ENCODE results near the gene ZCRB1. TPM values are rescaled to one million over a fixed set of nuclear protein-coding genes. Genes with fewer than 3 reads are reported as not detected.

The ZCRB1 gene
- total RNA-seq, 1 experiment from 2014 or later = 62.2 TPM

GRCh38 chr12:42284876-42285275 lies 41.0 kb downstream of the ZCRB1 start:
- no peaks in the 10 kb centered on the region for H3K36me3 Mint-ChIP-seq (ENCODE audit: insufficient read depth, unreplicated experiment)
- H3K4me1 Mint-ChIP-seq (ENCODE audit: insufficient read depth, unreplicated experiment) = no peaks in the 10 kb centered on the region
- ChIA-PET POLR2A (no interaction called here), CTCF (interaction anchor here (1.2 kb wide), 1 partner anchor 87 kb away, joined by 5 read pairs; no protein-coding TSS in a partner anchor)
- no peak overlapping the region for H3K4me3 Mint-ChIP-seq (ENCODE audit: unreplicated experiment)
- intact Hi-C loops (cut with micrococcal nuclease) = no loop called here
- H3K27ac Mint-ChIP-seq (ENCODE audit: low read depth, unreplicated experiment) = no peak overlapping the region
- no peaks in the 10 kb centered on the region for H3K9me3 Mint-ChIP-seq (ENCODE audit: unreplicated experiment)
- no peaks in the 10 kb centered on the region for H3K27me3 Mint-ChIP-seq (ENCODE audit: insufficient read depth, unreplicated experiment)
- peak; percentile 5 for DNase-seq (ENCODE audit: unreplicated experiment)
- BruUV-seq (replicated peaks) = no TSS peak
- TF ChIP-seq CTCF (IDR thresholded peaks at IDR 0.05; ENCODE audit: unreplicated experiment) = no peak

GRCh38 chr12:42284157-42284556 lies 41.7 kb downstream of the ZCRB1 start:
- no peak for TF ChIP-seq CTCF (IDR thresholded peaks at IDR 0.05; ENCODE audit: unreplicated experiment)
- no TSS peak for BruUV-seq (replicated peaks)
- intact Hi-C loops (cut with micrococcal nuclease) = no loop called here
- no peak overlapping the region for H3K27ac Mint-ChIP-seq (ENCODE audit: low read depth, unreplicated experiment)
- ChIA-PET CTCF (interaction anchor here (0.7 to 1.3 kb wide), 2 partner anchors 11 to 14 kb away, joined by 3 to 4 read pairs; no protein-coding TSS in a partner anchor), POLR2A (interaction anchor here (0.7 kb wide), 1 partner anchor 55 kb away, joined by 3 read pairs; no protein-coding TSS in a partner anchor)
- no peaks in the 10 kb centered on the region for H3K36me3 Mint-ChIP-seq (ENCODE audit: insufficient read depth, unreplicated experiment)
- H3K27me3 Mint-ChIP-seq (ENCODE audit: insufficient read depth, unreplicated experiment) = no peaks in the 10 kb centered on the region
- H3K4me3 Mint-ChIP-seq (ENCODE audit: unreplicated experiment) = no peak overlapping the region
- no peaks in the 10 kb centered on the region for H3K9me3 Mint-ChIP-seq (ENCODE audit: unreplicated experiment)
- DNase-seq (ENCODE audit: unreplicated experiment) = no peak
- H3K4me1 Mint-ChIP-seq (ENCODE audit: insufficient read depth, unreplicated experiment) = no peaks in the 10 kb centered on the region

- Mint-ChIP-seq H3K9me3 (ENCODE audit: unreplicated experiment) (no peaks in the 10 kb centered on the region), H3K27me3 (ENCODE audit: insufficient read depth, unreplicated experiment) (peaks cover under 1% of the 10 kb centered on the region), H3K27ac (ENCODE audit: low read depth, unreplicated experiment) (no peak overlapping the region), H3K36me3 (ENCODE audit: insufficient read depth, unreplicated experiment) (no peaks in the 10 kb centered on the region), H3K4me3 (ENCODE audit: unreplicated experiment) (no peak overlapping the region), H3K4me1 (ENCODE audit: insufficient read depth, unreplicated experiment) (no peaks in the 10 kb centered on the region)
- intact Hi-C loops (cut with micrococcal nuclease) = no loop called here
- POLR2A ChIA-PET = interaction anchor here (0.7 kb wide), 1 partner anchor 54 kb away, joined by 3 read pairs; no protein-coding TSS in a partner anchor
- TF ChIP-seq CTCF (IDR thresholded peaks at IDR 0.05; ENCODE audit: unreplicated experiment) = no peak
- CTCF ChIA-PET = interaction anchor here (0.6 to 1.3 kb wide), 3 partner anchors 8 to 14 kb away, joined by 3 to 4 read pairs (median 3); no protein-coding TSS in a partner anchor
- BruUV-seq (replicated peaks) = no TSS peak
- DNase-seq (ENCODE audit: unreplicated experiment) = no peak
Observed at GRCh38 chr12:42283739-42284138, 42.2 kb downstream of the ZCRB1 start.

- DNase-seq (ENCODE audit: unreplicated experiment) = no peak
- H3K9me3 Mint-ChIP-seq (ENCODE audit: unreplicated experiment) = no peaks in the 10 kb centered on the region
- H3K27ac Mint-ChIP-seq (ENCODE audit: low read depth, unreplicated experiment) = no peak overlapping the region
- ChIA-PET POLR2A (interaction anchor here (0.8 to 1.2 kb wide), 2 partner anchors 88 to 907 kb away, joined by 3 read pairs; no protein-coding TSS in a partner anchor), CTCF (interaction anchor here (0.6 kb wide), 1 partner anchor 189 kb away, joined by 3 read pairs; no protein-coding TSS in a partner anchor)
- no peaks in the 10 kb centered on the region for H3K36me3 Mint-ChIP-seq (ENCODE audit: insufficient read depth, unreplicated experiment)
- intact Hi-C loops (cut with micrococcal nuclease) = no loop called here
- no peaks in the 10 kb centered on the region for H3K4me1 Mint-ChIP-seq (ENCODE audit: insufficient read depth, unreplicated experiment)
- TF ChIP-seq CTCF (IDR thresholded peaks at IDR 0.05; ENCODE audit: unreplicated experiment) = no peak
- H3K4me3 Mint-ChIP-seq (ENCODE audit: unreplicated experiment) = no peak overlapping the region
- H3K27me3 Mint-ChIP-seq (ENCODE audit: insufficient read depth, unreplicated experiment) = peaks cover 15% of the 10 kb centered on the region
- BruUV-seq (replicated peaks) = no TSS peak
Observed at GRCh38 chr12:42282294-42282693, 43.6 kb downstream of the ZCRB1 start.
